HepG2 (cell line): ENCODE measurements around the gene MDFI. TPM values are rescaled to one million over a fixed set of nuclear protein-coding genes. Genes with fewer than 3 reads are reported as not detected.

Experiments
- ATAC-seq: fragments of 200-7000 bp; cut with Tn5 transposase; 3 replicates; pipeline ENCODE4 v1.9.1; 2020; ENCODE audit warnings: mild to moderate bottlenecking, moderate library complexity
- BruUV-seq: library from RNA; stranded (reverse); fragments of 400-500 nt; replicated peaks from 2 replicates; lab custom pipeline; 2021; lab: Mats Ljungman, UMichigan
- CTCF ChIA-PET: fragments of 300-600 bp; formaldehyde crosslinking; extraction: SDS; loops from one replicate; lab custom pipeline; 2021; ENCODE audit warnings: low total read pairs, inconsistent platforms, low intra/inter-chr PET ratio; lab: Yijun Ruan, JAX
- POLR2A ChIA-PET: fragments of 350-600 bp; sonication (Branson Sonifier 250); formaldehyde crosslinking; loops from one replicate; lab custom pipeline; 2020; ENCODE audit warnings: antibody characterized with exemption, inconsistent platforms; lab: Yijun Ruan, JAX
- DNase-seq: peaks from one replicate; pipeline ENCODE4 v3.0.0-alpha.2; 2015; ENCODE audit warnings: low spot score
- FAIRE-seq: peaks from 3 replicates; lab custom pipeline; 2011; peaks lifted over from hg19 to GRCh38; lab: Jason Lieb, UNC
- H2AFZ ChIP-seq: one replicate; pipeline ENCODE4 v1.6.1; 2011; ENCODE audit warnings: low read length, inconsistent platforms
- H3K27ac ChIP-seq: fragments of 300-600 bp; 3 replicates; pipeline ENCODE4 v1.8.0; 2011; ENCODE audit warnings: mixed run types, mild to moderate bottlenecking, mixed read lengths, low read length, inconsistent platforms; ENCODE audit not compliant: insufficient read depth; ENCODE audit errors: extremely low read length
- H3K27me3 ChIP-seq, 2 experiments: fragments of 200-600 bp in 1 of 2; 2 replicates in 1 of 2; 3 replicates in 1 of 2; pipeline versions ENCODE4 v1.6.0 to v1.8.0; 2011; ENCODE audit warnings: low read length in 2 of 2, mild to moderate bottlenecking in 2 of 2, moderate library complexity in 2 of 2, inconsistent platforms in 1 of 2; ENCODE audit not compliant: insufficient read depth in 2 of 2, control insufficient read depth in 1 of 2
- H3K36me3 ChIP-seq, 2 experiments: fragments of 200-600 bp in 1 of 2; replicated peaks in 1 of 2; 2 replicates in 1 of 2; 3 replicates in 1 of 2; pipeline versions ENCODE4 v1.5.1 to v1.8.0; 2011; ENCODE audit warnings: low read length in 2 of 2, inconsistent platforms in 1 of 2; ENCODE audit not compliant: insufficient read depth in 2 of 2, control insufficient read depth in 1 of 2
- H3K4me1 ChIP-seq: 2 replicates; pipeline ENCODE4 v1.5.1; 2012; ENCODE audit warnings: low read length, inconsistent platforms; ENCODE audit not compliant: insufficient read depth
- H3K4me2 ChIP-seq: 2 replicates; pipeline ENCODE4 v1.6.0; 2011; ENCODE audit warnings: low read depth, low read length, inconsistent platforms
- H3K4me3 ChIP-seq, 3 experiments: fragments of 200-600 bp in 1 of 3; sonication (generic), shearing (Covaris generic) in 1 of 3; replicated peaks in 1 of 3; 2 replicates each; pipeline ENCODE4 v1.5.1; 2011 to 2016; ENCODE audit warnings: low read length in 3 of 3, inconsistent platforms in 2 of 3, low read depth in 2 of 3, mild to moderate bottlenecking in 2 of 3, control low read depth in 1 of 3, mixed read lengths in 1 of 3; ENCODE audit not compliant: insufficient read depth in 1 of 3
- H3K79me2 ChIP-seq: one replicate; pipeline ENCODE4 v1.6.1; 2011; ENCODE audit warnings: low read length, inconsistent platforms; ENCODE audit not compliant: insufficient read depth
- H3K9ac ChIP-seq: 2 replicates; pipeline ENCODE4 v1.6.0; 2011; ENCODE audit warnings: mild to moderate bottlenecking, low read depth, low read length, inconsistent platforms; ENCODE audit not compliant: insufficient read depth
- H3K9me3 ChIP-seq: 2 replicates; pipeline ENCODE4 v1.5.1; 2012; ENCODE audit warnings: mild to moderate bottlenecking, low read length
- H4K20me1 ChIP-seq: 2 replicates; pipeline ENCODE4 v1.6.0; 2011; ENCODE audit warnings: inconsistent platforms, mild to moderate bottlenecking, low read length, moderate library complexity; ENCODE audit not compliant: insufficient read depth
- ARID5B ChIP-seq: IDR thresholded peaks from 2 replicates; pipeline ENCODE4 v1.4.0; 2020; ENCODE audit warnings: mild to moderate bottlenecking, missing genetic modification reagents
- CSRNP1 ChIP-seq: sonication (generic); formaldehyde crosslinking; IDR thresholded peaks from 2 replicates; pipeline ENCODE4 v1.8.1; 2023; ENCODE audit warnings: mild to moderate bottlenecking, missing genetic modification reagents
- FOXK2 ChIP-seq: fragments of 450-650 bp; IDR thresholded peaks from 2 replicates; pipeline ENCODE4 v1.6.1; 2016
- FOXO4 ChIP-seq: sonication (generic); formaldehyde crosslinking; conservative IDR thresholded peaks from 2 replicates; pipeline ENCODE4 v1.8.1; 2023; ENCODE audit warnings: missing genetic modification reagents
- HDAC1 ChIP-seq: sonication (generic); formaldehyde crosslinking; IDR thresholded peaks from 2 replicates; pipeline ENCODE4 v1.5.1; 2020; ENCODE audit warnings: mild to moderate bottlenecking, missing genetic modification reagents
- HNF4A ChIP-seq: sonication (generic); formaldehyde crosslinking; IDR thresholded peaks from 2 replicates; pipeline ENCODE4 v1.4.0; 2020; ENCODE audit warnings: missing genetic modification reagents
- HOXA3 ChIP-seq: sonication (generic); formaldehyde crosslinking; IDR thresholded peaks from 2 replicates; pipeline ENCODE4 v1.5.0; 2020; ENCODE audit warnings: missing genetic modification reagents
- HOXD1 ChIP-seq: sonication (generic); formaldehyde crosslinking; IDR thresholded peaks from 2 replicates; pipeline ENCODE4 v1.5.0; 2020; ENCODE audit warnings: missing genetic modification reagents
- MATR3 ChIP-seq: sonication (generic); formaldehyde crosslinking; IDR thresholded peaks from 2 replicates; pipeline ENCODE4 v1.4.0; 2020; ENCODE audit warnings: missing genetic modification reagents
- MXI1 ChIP-seq: IDR thresholded peaks from 3 replicates; pipeline ENCODE4 v1.6.1; 2012; ENCODE audit warnings: low read depth, low read length, inconsistent platforms, borderline replicate concordance
- NR2F1 ChIP-seq, 2 experiments: fragments of 450-650 bp in 1 of 2; formaldehyde crosslinking in 1 of 2; IDR thresholded peaks; 2 replicates each; pipeline versions ENCODE4 v1.5.0 to v1.6.1; 2016 to 2020; ENCODE audit warnings: mild to moderate bottlenecking in 1 of 2, missing compliant biosample characterization in 1 of 2, missing genetic modification reagents in 1 of 2, moderate library complexity in 1 of 2
- REL ChIP-seq: sonication (generic); formaldehyde crosslinking; conservative IDR thresholded peaks from 2 replicates; pipeline ENCODE4 v1.8.0; 2022; ENCODE audit warnings: mild to moderate bottlenecking, missing genetic modification reagents, moderate library complexity
- SPEN ChIP-seq: sonication (generic); formaldehyde crosslinking; IDR thresholded peaks from 2 replicates; pipeline ENCODE4 v1.5.1; 2020; ENCODE audit warnings: low read depth, mild to moderate bottlenecking, missing genetic modification reagents
- ZBTB42 ChIP-seq: sonication (generic); formaldehyde crosslinking; IDR thresholded peaks from 2 replicates; pipeline ENCODE4 v1.5.0; 2020; ENCODE audit warnings: mild to moderate bottlenecking, missing genetic modification reagents
- ZNF333 ChIP-seq: sonication (generic); formaldehyde crosslinking; IDR thresholded peaks from 2 replicates; pipeline ENCODE4 v1.4.0; 2020; ENCODE audit warnings: mild to moderate bottlenecking, missing genetic modification reagents, borderline replicate concordance
- ZNF773 ChIP-seq: sonication (generic); formaldehyde crosslinking; IDR thresholded peaks from 2 replicates; pipeline ENCODE4 v1.4.0; 2020; ENCODE audit warnings: missing genetic modification reagents, borderline replicate concordance
- ZNF792 ChIP-seq: IDR thresholded peaks from 2 replicates; pipeline ENCODE4 v1.6.1; 2016
- ZSCAN21 ChIP-seq: sonication (generic); formaldehyde crosslinking; IDR thresholded peaks from 2 replicates; pipeline ENCODE4 v1.8.0; 2022; ENCODE audit warnings: mild to moderate bottlenecking, missing genetic modification reagents, moderate library complexity, borderline replicate concordance
- ZSCAN9 ChIP-seq: IDR thresholded peaks from 2 replicates; pipeline ENCODE4 v1.6.1; 2016; ENCODE audit warnings: borderline replicate concordance
- WGBS: methylation state at CpG from one replicate; pipeline ENCODE4 v1.1.6; 2017; ENCODE audit warnings: low lambda C conversion rate; 5-methylcytosine and 5-hydroxymethylcytosine counted together
- in situ Hi-C: cut with HindIII; loops from 2 replicates; pipeline ENCODE4 v1.10.0; 2017; ENCODE audit warnings: low pct_unique_long_range_greater_than_20kb; ENCODE audit not compliant: extremely low pct_ligation_motif_present
- intact Hi-C: fragments of 100-400 bp; cut with micrococcal nuclease; formaldehyde crosslinking; loops from one replicate; pipeline ENCODE4 v1.10.0; 2022; ENCODE audit not compliant: unreplicated experiment
- polyA plus RNA-seq, 8 experiments: library from polyadenylated mRNA; depleted of rRNA in 3 of 8; stranded (reverse) in 7 of 8; unstranded in 1 of 8; fragments of >200 nt; fragmentation: Illumina TruSeq in 4 of 8; extraction: Trizol in 4 of 8; gene quantifications; 2 replicates each; pipeline versions ENCODE4 v1.2.1 to v1.2.3, GENCODE V29; 2011 to 2016; ENCODE audit warnings: low read depth in 4 of 8, missing spikeins in 1 of 8, mixed read lengths in 1 of 8; ENCODE audit not compliant: insufficient read depth in 1 of 8
- total RNA-seq, 5 experiments: library from RNA; depleted of rRNA; stranded (reverse); fragments of >200 nt; fragmentation: Illumina TruSeq; extraction: Trizol; gene quantifications; 2 replicates each; pipeline ENCODE4 v1.2.3, GENCODE V29; 2016; ENCODE audit warnings: low read depth in 1 of 5

The MDFI gene
- total and polyA plus RNA-seq, 2 of the 13 experiments (the other 11 are each of a cell fraction or from before 2014, with no cell fraction given): 0.28 TPM; not detected in 1

GRCh38 chr6:41682056-41682477 is 43.8 kb downstream of the MDFI start:
- H3K4me2 ChIP-seq: peak overlapping the region; percentile 52
- FAIRE-seq: peak; percentile 95
- TF ChIP-seq ZSCAN21 (CRISPR knock-in tag) (no peak; the same call in 1 of the 2 replicates), SPEN (peak; percentile 57; the same call in 1 of the 2 replicates), HOXD1 (CRISPR knock-in tag) (no peak), HNF4A (0 out of 2 replicates have a peak, but pooled peaks have one; percentile 5), NR2F1 (CRISPR knock-in tag; IDR thresholded peaks at IDR 0.05) (no peak), FOXK2 (no peak), ZNF792 (CRISPR knock-in tag) (0 out of 2 replicates have a peak, but pooled peaks have one; percentile 55), MATR3 (CRISPR knock-in tag) (no peak), HDAC1 (CRISPR knock-in tag) (no peak), MXI1 (no peak; the same call in 2 of the 3 replicates), HOXA3 (CRISPR knock-in tag) (peak; percentile 40; the same call in 1 of the 2 replicates), ZBTB42 (no peak), ARID5B (peak; percentile 22; the same call in 1 of the 2 replicates), ZNF333 (CRISPR knock-in tag) (no peak), REL (no peak), ZNF773 (no peak), ZSCAN9 (CRISPR knock-in tag) (0 out of 2 replicates have a peak, but pooled peaks have one; percentile 29), FOXO4 (CRISPR knock-in tag) (no peak), CSRNP1 (CRISPR knock-in tag) (no peak; the same call in 1 of the 2 replicates)

More at GRCh38 chr6:41682056-41682477, 43.8 kb downstream of the MDFI start:
- peaks cover 7 to 33% of the 10 kb centered on the region in 2 experiments; a peak in 4 of 5 replicates for H3K27me3 ChIP-seq
- no peak overlapping the region for H3K9ac ChIP-seq
- CTCF ChIA-PET: interaction anchor here (0.8 to 6.0 kb wide), 7 partner anchors 75 to 403 kb away, joined by 3 to 154 read pairs (median 4); no protein-coding TSS in a partner anchor
- no peak overlapping the region for H2AFZ ChIP-seq
- no peaks in the 10 kb centered on the region for H3K36me3 ChIP-seq
- BruUV-seq: no TSS peak
- no peaks in the 10 kb centered on the region for H3K9me3 ChIP-seq
- intact Hi-C loops (loop anchor here (1.0 to 5.0 kb wide), 4 partner anchors 79 to 375 kb away; no protein-coding TSS in a partner anchor), in situ Hi-C loops (loop anchor here (5.0 kb wide), 3 partner anchors 80 to 310 kb away; no protein-coding TSS in a partner anchor)
- H3K4me1 ChIP-seq: peaks cover 34% of the 10 kb centered on the region
- no peak overlapping the region for H3K27ac ChIP-seq
- ATAC-seq (peak; percentile 90), DNase-seq (peak; percentile 86)
- no peaks in the 10 kb centered on the region for H3K79me2 ChIP-seq
- no peaks in the 10 kb centered on the region for H4K20me1 ChIP-seq
- POLR2A ChIA-PET: interaction anchor here (0.9 kb wide), 1 partner anchor 80 kb away, joined by 3 read pairs; no protein-coding TSS in a partner anchor
- WGBS: 0% methylated on average over 6 of the region's 9 CpGs
- H3K4me3 ChIP-seq: no peak overlapping the region
